ENCODE data around the gene ASB5.
A peak's percentile ranks its signal among the peaks of the same experiment; 100 is the strongest.

Gene ASB5

DNA sequence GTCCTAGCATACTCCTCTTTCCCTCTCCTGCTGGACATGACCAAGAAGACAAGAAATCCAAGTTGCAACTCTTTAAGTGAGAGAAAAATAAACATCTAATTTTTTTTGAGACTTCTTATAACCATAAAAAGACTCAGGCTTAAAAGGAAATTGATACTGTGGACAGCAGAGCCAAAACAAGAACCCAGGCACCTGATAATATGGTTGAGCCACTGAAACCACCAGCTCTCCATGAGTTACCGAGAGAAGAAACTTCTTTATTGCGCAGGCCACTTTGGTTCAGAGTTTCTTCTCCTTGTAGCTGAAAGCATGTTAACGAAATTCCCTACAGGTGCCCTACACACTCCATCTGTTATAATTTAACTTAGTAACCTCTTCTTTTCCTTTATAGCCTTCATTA is 39.4 kb upstream of the ASB5 start:
- no CpG with 5 or more reads among the region's 3 CpGs for WGBS (ENCODE audit: extremely low coverage, insufficient coverage, insufficient read length)
- Histone ChIP-seq H2BK120ac (ENCODE audit: insufficient read depth, low read length, poor library complexity) (no peak overlapping the region), H4K91ac (ENCODE audit: low read depth, low read length) (no peak overlapping the region), H3K9me3 (ENCODE audit: insufficient read depth, low read depth, low read length) (no peaks in the 10 kb centered on the region), H3K79me1 (ENCODE audit: low read length) (no peaks in the 10 kb centered on the region), H2BK5ac (ENCODE audit: low read depth, low read length, poor library complexity) (no peak overlapping the region), H3K27me3 (ENCODE audit: insufficient read depth, low read length) (no peaks in the 10 kb centered on the region), H3K23ac (ENCODE audit: low read length) (no peak overlapping the region), H2BK12ac (ENCODE audit: low read length) (no peak overlapping the region), H3K79me2 (ENCODE audit: control insufficient read depth, insufficient read depth, low read length, poor library complexity) (no peaks in the 10 kb centered on the region), H4K12ac (ENCODE audit: low read depth, low read length) (no peak overlapping the region), H2AK5ac (ENCODE audit: low read length) (no peak overlapping the region), H3K4me3 (ENCODE audit: low read depth, low read length) (no peak overlapping the region), H2AFZ (ENCODE audit: insufficient read depth, low read length, poor library complexity) (no peak overlapping the region), H3K14ac (ENCODE audit: low read length) (no peak overlapping the region), H3K4ac (ENCODE audit: low read depth, low read length) (no peak overlapping the region), H3K9ac (ENCODE audit: low read length) (no peak overlapping the region), H3K4me1 (ENCODE audit: control insufficient read depth in 1 of 2, insufficient read depth in 2 of 2, low read length in 2 of 2) (peaks cover 0 to 3% of the 10 kb centered on the region in 2 experiments), H3K4me2 (ENCODE audit: low read length) (no peak overlapping the region), H3K18ac (ENCODE audit: low read length) (no peak overlapping the region), H3K27ac (ENCODE audit: low read depth, low read length) (no peak overlapping the region), H4K8ac (ENCODE audit: low read depth, low read length) (no peak overlapping the region), H3K36me3 (ENCODE audit: control insufficient read depth in 1 of 2, insufficient read depth in 2 of 2, low read length in 2 of 2) (no peaks in the 10 kb centered on the region)
- no peak for DNase-seq

GRCh38 chr4:176307666-176307930 is 38.6 kb upstream of the ASB5 start:
- Histone ChIP-seq H3K79me2 (ENCODE audit: control insufficient read depth, insufficient read depth, low read length, poor library complexity) (no peaks in the 10 kb centered on the region), H2AFZ (ENCODE audit: insufficient read depth, low read length, poor library complexity) (no peak overlapping the region), H3K4ac (ENCODE audit: low read depth, low read length) (no peak overlapping the region), H3K9ac (ENCODE audit: low read length) (no peak overlapping the region), H4K8ac (ENCODE audit: low read depth, low read length) (no peak overlapping the region), H2AK5ac (ENCODE audit: low read length) (no peak overlapping the region), H3K23ac (ENCODE audit: low read length) (no peak overlapping the region), H4K91ac (ENCODE audit: low read depth, low read length) (no peak overlapping the region), H3K79me1 (ENCODE audit: low read length) (no peaks in the 10 kb centered on the region), H3K4me1 (ENCODE audit: control insufficient read depth in 1 of 2, insufficient read depth in 2 of 2, low read length in 2 of 2) (peaks cover 0 to 3% of the 10 kb centered on the region in 2 experiments), H3K9me3 (ENCODE audit: insufficient read depth, low read depth, low read length) (no peaks in the 10 kb centered on the region), H4K12ac (ENCODE audit: low read depth, low read length) (no peak overlapping the region), H3K27ac (ENCODE audit: low read depth, low read length) (no peak overlapping the region), H2BK5ac (ENCODE audit: low read depth, low read length, poor library complexity) (no peak overlapping the region), H3K18ac (ENCODE audit: low read length) (no peak overlapping the region), H3K14ac (ENCODE audit: low read length) (no peak overlapping the region), H2BK120ac (ENCODE audit: insufficient read depth, low read length, poor library complexity) (no peak overlapping the region), H3K36me3 (ENCODE audit: control insufficient read depth in 1 of 2, insufficient read depth in 2 of 2, low read length in 2 of 2) (no peaks in the 10 kb centered on the region), H3K27me3 (ENCODE audit: insufficient read depth, low read length) (no peaks in the 10 kb centered on the region), H3K4me2 (ENCODE audit: low read length) (no peak overlapping the region), H3K4me3 (ENCODE audit: low read depth, low read length) (no peak overlapping the region), H2BK12ac (ENCODE audit: low read length) (no peak overlapping the region)
- WGBS (ENCODE audit: extremely low coverage, insufficient coverage, insufficient read length) = no CpG with 5 or more reads among the region's 6 CpGs
- no peak for DNase-seq

DNA sequence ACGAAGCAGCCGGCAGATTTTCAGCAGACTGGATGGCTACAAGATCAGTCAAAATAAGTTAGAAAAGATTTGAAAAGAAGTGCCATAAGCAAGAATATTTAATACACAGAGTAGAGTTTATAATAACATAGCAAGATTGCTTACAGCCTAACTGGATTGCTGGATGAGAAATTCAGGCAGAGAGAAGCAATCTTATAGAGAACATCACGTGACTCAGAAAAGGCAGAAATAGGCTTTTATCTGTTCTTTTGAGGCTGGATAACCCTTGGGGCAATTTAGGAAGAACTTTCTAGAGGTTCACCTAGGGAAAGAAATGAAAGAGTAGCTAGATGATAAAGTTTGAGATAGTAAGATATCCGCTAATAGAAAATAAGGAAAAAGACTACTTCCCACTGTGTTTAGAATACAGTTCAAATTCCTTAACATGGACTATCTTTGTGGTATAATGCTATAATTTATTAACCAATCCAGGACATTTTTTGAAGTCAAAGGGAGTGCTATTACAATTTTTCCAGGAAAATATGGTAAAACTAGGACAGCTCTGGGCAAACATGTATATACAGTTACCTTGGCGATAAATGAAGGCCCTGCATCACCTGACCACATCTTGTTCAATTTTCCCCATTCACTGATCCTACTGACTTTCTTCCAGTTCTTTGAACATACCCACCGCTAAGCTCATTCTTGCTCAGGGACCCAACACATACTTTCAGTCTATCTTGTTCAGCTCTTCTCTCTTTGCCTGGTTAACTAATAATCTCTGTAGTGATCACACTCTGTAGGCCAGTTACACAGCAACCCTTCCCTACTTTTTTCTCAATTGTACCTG is 38.0 kb upstream of the ASB5 start:
- Histone ChIP-seq H3K4me2 (ENCODE audit: low read length) (no peak overlapping the region), H2BK120ac (ENCODE audit: insufficient read depth, low read length, poor library complexity) (no peak overlapping the region), H2BK5ac (ENCODE audit: low read depth, low read length, poor library complexity) (no peak overlapping the region), H3K36me3 (ENCODE audit: control insufficient read depth in 1 of 2, insufficient read depth in 2 of 2, low read length in 2 of 2) (no peaks in the 10 kb centered on the region), H3K4me3 (ENCODE audit: low read depth, low read length) (no peak overlapping the region), H3K79me1 (ENCODE audit: low read length) (no peaks in the 10 kb centered on the region), H4K8ac (ENCODE audit: low read depth, low read length) (no peak overlapping the region), H3K4ac (ENCODE audit: low read depth, low read length) (no peak overlapping the region), H2AK5ac (ENCODE audit: low read length) (no peak overlapping the region), H3K27me3 (ENCODE audit: insufficient read depth, low read length) (no peaks in the 10 kb centered on the region), H3K18ac (ENCODE audit: low read length) (no peak overlapping the region), H3K27ac (ENCODE audit: low read depth, low read length) (no peak overlapping the region), H3K79me2 (ENCODE audit: control insufficient read depth, insufficient read depth, low read length, poor library complexity) (no peaks in the 10 kb centered on the region), H3K23ac (ENCODE audit: low read length) (no peak overlapping the region), H3K14ac (ENCODE audit: low read length) (no peak overlapping the region), H3K4me1 (ENCODE audit: control insufficient read depth in 1 of 2, insufficient read depth in 2 of 2, low read length in 2 of 2) (peaks cover 0 to 3% of the 10 kb centered on the region in 2 experiments), H4K91ac (ENCODE audit: low read depth, low read length) (no peak overlapping the region), H2AFZ (ENCODE audit: insufficient read depth, low read length, poor library complexity) (no peak overlapping the region), H2BK12ac (ENCODE audit: low read length) (no peak overlapping the region), H3K9ac (ENCODE audit: low read length) (no peak overlapping the region), H4K12ac (ENCODE audit: low read depth, low read length) (no peak overlapping the region), H3K9me3 (ENCODE audit: insufficient read depth, low read depth, low read length) (no peaks in the 10 kb centered on the region)
- no CpG with 5 or more reads among the region's 6 CpGs for WGBS (ENCODE audit: extremely low coverage, insufficient coverage, insufficient read length)
- DNase-seq = no peak

- H3K18ac ChIP-seq (ENCODE audit: low read length) = no peak overlapping the region
- H3K4ac ChIP-seq (ENCODE audit: low read depth, low read length) = no peak overlapping the region
- H2BK5ac ChIP-seq (ENCODE audit: low read depth, low read length, poor library complexity) = no peak overlapping the region
- no peak overlapping the region for H3K4me3 ChIP-seq (ENCODE audit: low read depth, low read length)
- H4K12ac ChIP-seq (ENCODE audit: low read depth, low read length) = no peak overlapping the region
- no peak overlapping the region for H3K27ac ChIP-seq (ENCODE audit: low read depth, low read length)
- H3K4me1 ChIP-seq (ENCODE audit: control insufficient read depth in 1 of 2, insufficient read depth in 2 of 2, low read length in 2 of 2) = peaks cover 0 to 3% of the 10 kb centered on the region in 2 experiments
- H3K27me3 ChIP-seq (ENCODE audit: insufficient read depth, low read length) = no peaks in the 10 kb centered on the region
- H4K91ac ChIP-seq (ENCODE audit: low read depth, low read length) = no peak overlapping the region
- H3K79me2 ChIP-seq (ENCODE audit: control insufficient read depth, insufficient read depth, low read length, poor library complexity) = no peaks in the 10 kb centered on the region
- peak; percentile 3 to 51 for DNase-seq
- no CpG with 5 or more reads among the region's 1 CpG for WGBS (ENCODE audit: extremely low coverage, insufficient coverage, insufficient read length)
- H3K9ac ChIP-seq (ENCODE audit: low read length) = no peak overlapping the region
- H2BK120ac ChIP-seq (ENCODE audit: insufficient read depth, low read length, poor library complexity) = no peak overlapping the region
- no peaks in the 10 kb centered on the region for H3K79me1 ChIP-seq (ENCODE audit: low read length)
- H3K4me2 ChIP-seq (ENCODE audit: low read length) = no peak overlapping the region
- H3K14ac ChIP-seq (ENCODE audit: low read length) = no peak overlapping the region
- no peak overlapping the region for H3K23ac ChIP-seq (ENCODE audit: low read length)
- no peak overlapping the region for H2AK5ac ChIP-seq (ENCODE audit: low read length)
- H3K9me3 ChIP-seq (ENCODE audit: insufficient read depth, low read depth, low read length) = no peaks in the 10 kb centered on the region
- no peak overlapping the region for H2AFZ ChIP-seq (ENCODE audit: insufficient read depth, low read length, poor library complexity)
- no peak overlapping the region for H4K8ac ChIP-seq (ENCODE audit: low read depth, low read length)
- H2BK12ac ChIP-seq (ENCODE audit: low read length) = no peak overlapping the region
- H3K36me3 ChIP-seq (ENCODE audit: control insufficient read depth in 1 of 2, insufficient read depth in 2 of 2, low read length in 2 of 2) = no peaks in the 10 kb centered on the region
These were observed 34.9 kb upstream of the ASB5 start for GRCh38 chr4:176303938-176304337.

All from trophoblast cell (in vitro differentiated cells and primary cell).